Measurements from ENCODE around the gene PMIS2.

The PMIS2 gene

DNA sequence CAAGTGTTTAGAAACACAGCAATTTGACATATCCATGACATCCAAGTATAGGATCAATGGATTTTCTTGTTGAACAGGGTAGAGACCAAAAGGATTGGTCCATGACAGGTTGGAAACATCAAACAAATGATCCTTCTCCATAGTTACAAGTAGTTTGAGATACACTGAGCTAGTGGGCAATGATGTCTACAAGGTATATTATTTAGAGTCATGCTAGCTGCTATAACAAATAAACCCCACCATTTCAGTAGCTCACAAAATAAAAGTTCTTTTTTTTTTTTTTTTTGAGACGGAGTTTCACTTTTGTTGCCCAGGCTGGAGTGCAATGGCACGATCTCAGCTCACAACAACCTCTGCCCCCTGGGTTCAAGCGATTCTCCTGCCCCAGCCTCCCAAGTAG lies 21.7 kb downstream of the PMIS2 start:
- TF ChIP-seq, protein P1, sequence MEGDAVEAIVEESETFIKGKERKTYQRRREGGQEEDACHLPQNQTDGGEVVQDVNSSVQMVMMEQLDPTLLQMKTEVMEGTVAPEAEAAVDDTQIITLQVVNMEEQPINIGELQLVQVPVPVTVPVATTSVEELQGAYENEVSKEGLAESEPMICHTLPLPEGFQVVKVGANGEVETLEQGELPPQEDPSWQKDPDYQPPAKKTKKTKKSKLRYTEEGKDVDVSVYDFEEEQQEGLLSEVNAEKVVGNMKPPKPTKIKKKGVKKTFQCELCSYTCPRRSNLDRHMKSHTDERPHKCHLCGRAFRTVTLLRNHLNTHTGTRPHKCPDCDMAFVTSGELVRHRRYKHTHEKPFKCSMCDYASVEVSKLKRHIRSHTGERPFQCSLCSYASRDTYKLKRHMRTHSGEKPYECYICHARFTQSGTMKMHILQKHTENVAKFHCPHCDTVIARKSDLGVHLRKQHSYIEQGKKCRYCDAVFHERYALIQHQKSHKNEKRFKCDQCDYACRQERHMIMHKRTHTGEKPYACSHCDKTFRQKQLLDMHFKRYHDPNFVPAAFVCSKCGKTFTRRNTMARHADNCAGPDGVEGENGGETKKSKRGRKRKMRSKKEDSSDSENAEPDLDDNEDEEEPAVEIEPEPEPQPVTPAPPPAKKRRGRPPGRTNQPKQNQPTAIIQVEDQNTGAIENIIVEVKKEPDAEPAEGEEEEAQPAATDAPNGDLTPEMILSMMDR (conservative IDR thresholded peaks at IDR 0.05; ENCODE audit: control insufficient read depth, insufficient read depth, low read depth, low read length) = no peak
- no peak for DNase-seq (ENCODE audit: low read depth)
- no peak overlapping the region for H3K4me3 ChIP-seq (ENCODE audit: control insufficient read depth, low read depth, low read length)

- H3K4me3 ChIP-seq (ENCODE audit: control insufficient read depth, low read depth, low read length) = no peak overlapping the region
Measured at GRCh38 chr19:35608251-35608650, 22.3 kb downstream of the PMIS2 start.

GRCh38 chr19:35609851-35610353 lies 23.9 kb downstream of the PMIS2 start:
- TF ChIP-seq, protein P1 (conservative IDR thresholded peaks at IDR 0.05; ENCODE audit: control insufficient read depth, insufficient read depth, low read depth, low read length) = no peak
- H3K4me3 ChIP-seq (ENCODE audit: control insufficient read depth, low read depth, low read length) = no peak overlapping the region
- no peak for DNase-seq (ENCODE audit: low read depth)

More at GRCh38 chr19:35608251-35608650, 22.3 kb downstream of the PMIS2 start:
- TF ChIP-seq, protein P1 (conservative IDR thresholded peaks at IDR 0.05; ENCODE audit: control insufficient read depth, insufficient read depth, low read depth, low read length) = no peak
- DNase-seq (ENCODE audit: low read depth) = no peak

GRCh38 chr19:35612224-35612558 lies 26.2 kb downstream of the PMIS2 start:
- TF ChIP-seq, protein P1 (conservative IDR thresholded peaks at IDR 0.05; ENCODE audit: control insufficient read depth, insufficient read depth, low read depth, low read length) = no peak
- peak overlapping the region; percentile 91 for H3K4me3 ChIP-seq (ENCODE audit: control insufficient read depth, low read depth, low read length)
- no peak for DNase-seq (ENCODE audit: low read depth)

GRCh38 chr19:35612559-35613321 lies 26.8 kb downstream of the PMIS2 start, which contains the start of gene HAUS5:
Gene HAUS5, plus strand, starts transcription at chr19:35612735. Its CDS starts 60 bp downstream, at chr19:35612795.
- TF ChIP-seq, protein P1 (conservative IDR thresholded peaks at IDR 0.05; ENCODE audit: control insufficient read depth, insufficient read depth, low read depth, low read length) = no peak
- DNase-seq (ENCODE audit: low read depth) = peak; percentile 87
- H3K4me3 ChIP-seq (ENCODE audit: control insufficient read depth, low read depth, low read length) = peak within 1 kb of the TSS; percentile 91

GRCh38 chr19:35613574-35613973 lies 27.6 kb downstream of the PMIS2 start:
- TF ChIP-seq, protein P1 (conservative IDR thresholded peaks at IDR 0.05; ENCODE audit: control insufficient read depth, insufficient read depth, low read depth, low read length) = no peak
- H3K4me3 ChIP-seq (ENCODE audit: control insufficient read depth, low read depth, low read length) = no peak overlapping the region
- no peak for DNase-seq (ENCODE audit: low read depth)

All from fibroblast of mammary gland (primary cell).